WERI-Rb-1 (cell line): ENCODE measurements around the gene MEFV.
"Not testable (repeated sequence)": the region's sequence is repeated elsewhere in the genome, so short reads cannot be mapped to it uniquely, and the experiment has no call there.

Experiments used
- DNase-seq: peaks from one replicate; pipeline ENCODE4 v3.0.0-alpha.2; 2020
- H3K27ac ChIP-seq: fragments of 250-450 bp; sonication (Bioruptor Pico); 2 replicates; pipeline ENCODE4 v1.5.1; 2020; ENCODE audit warnings: mild to moderate bottlenecking, moderate library complexity
- H3K27me3 ChIP-seq: fragments of 250-450 bp; sonication (Bioruptor Pico); 2 replicates; pipeline ENCODE4 v1.5.1; 2021; ENCODE audit warnings: mild to moderate bottlenecking, low read depth, moderate library complexity; ENCODE audit not compliant: insufficient read depth, severe bottlenecking
- H3K36me3 ChIP-seq: fragments of 250-450 bp; sonication (Bioruptor Pico); 2 replicates; pipeline ENCODE4 v1.5.1; 2020; ENCODE audit warnings: mild to moderate bottlenecking, moderate library complexity
- H3K4me3 ChIP-seq: 2 replicates; pipeline ENCODE4 v1.5.1; 2011; ENCODE audit warnings: low read depth, mild to moderate bottlenecking, control low read depth, low read length
- H3K9me3 ChIP-seq: fragments of 250-450 bp; sonication (Bioruptor Pico); 2 replicates; pipeline ENCODE4 v1.5.1; 2021; ENCODE audit warnings: mild to moderate bottlenecking, moderate library complexity; ENCODE audit not compliant: severe bottlenecking
- CTCF ChIP-seq: IDR thresholded peaks from 2 replicates; pipeline ENCODE4 v1.5.1; 2011; ENCODE audit warnings: low read depth, mild to moderate bottlenecking, control low read depth, inconsistent platforms, low read length

Gene MEFV

DNA sequence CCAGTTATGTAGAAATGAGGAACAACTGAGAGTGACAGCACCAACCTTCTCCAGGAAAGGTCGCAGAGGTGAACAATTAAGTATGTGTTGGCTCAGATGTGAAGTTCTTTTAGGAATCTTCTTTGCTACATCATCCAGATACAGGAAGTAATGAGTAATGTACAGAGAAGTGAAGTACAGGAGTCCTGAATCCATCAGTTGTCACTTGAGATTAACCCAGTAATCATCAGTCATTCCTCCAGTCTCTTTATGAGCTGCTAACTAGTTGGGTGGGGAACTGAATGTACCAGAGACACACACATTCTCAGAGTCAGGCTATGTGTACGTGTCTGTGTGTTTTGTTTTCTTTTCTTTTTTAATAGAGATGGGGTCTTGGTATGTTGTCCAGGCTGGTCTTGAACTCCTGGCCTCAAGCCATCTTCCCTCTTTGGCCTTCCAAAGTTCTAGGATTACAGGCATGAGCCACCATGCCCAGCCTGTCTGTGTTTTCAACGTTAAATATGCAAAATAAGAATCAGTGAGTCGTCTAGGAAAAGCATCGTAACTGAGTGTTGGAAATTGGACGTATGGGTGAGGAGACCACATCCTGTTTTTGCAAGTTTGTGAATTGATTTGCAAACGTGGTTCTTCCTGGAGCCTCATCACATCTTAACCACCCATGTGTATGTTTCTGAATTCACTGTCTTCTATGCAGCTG is 41.4 kb downstream of the MEFV start:
- DNase-seq, result no peak
- Histone ChIP-seq H3K27ac (no peak overlapping the region), H3K27me3 (peaks cover 34% of the 10 kb centered on the region), H3K9me3 (peaks cover 2% of the 10 kb centered on the region), H3K4me3 (no peak overlapping the region), H3K36me3 (no peaks in the 10 kb centered on the region)
- TF ChIP-seq CTCF, result no peak

DNA sequence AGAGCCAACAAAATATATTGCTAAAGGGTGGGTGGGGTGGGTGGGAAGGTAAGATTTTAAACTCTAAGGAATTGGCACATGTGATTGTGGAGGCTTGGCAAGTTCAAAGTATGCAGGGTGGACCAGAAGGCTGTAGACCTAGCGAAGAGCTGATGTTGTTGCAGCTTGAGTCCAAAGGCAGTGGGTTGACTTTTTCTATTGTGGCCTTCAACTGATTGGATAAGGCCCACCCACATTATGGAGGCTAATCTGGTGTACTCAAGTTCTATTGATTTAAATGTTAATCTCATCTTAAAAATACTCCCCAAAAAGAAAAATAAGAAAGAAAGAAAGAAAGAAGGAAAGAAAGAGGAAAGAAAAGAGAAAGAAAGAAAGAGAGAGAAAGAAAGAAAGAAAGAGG is 43.9 kb downstream of the MEFV start:
- DNase-seq, result no peak
- Histone ChIP-seq H3K4me3 (no peak overlapping the region), H3K27me3 (peaks cover 34% of the 10 kb centered on the region), H3K27ac (no peak overlapping the region), H3K9me3 (peaks cover 2% of the 10 kb centered on the region), H3K36me3 (no peaks in the 10 kb centered on the region)
- no peak for TF ChIP-seq CTCF

DNA sequence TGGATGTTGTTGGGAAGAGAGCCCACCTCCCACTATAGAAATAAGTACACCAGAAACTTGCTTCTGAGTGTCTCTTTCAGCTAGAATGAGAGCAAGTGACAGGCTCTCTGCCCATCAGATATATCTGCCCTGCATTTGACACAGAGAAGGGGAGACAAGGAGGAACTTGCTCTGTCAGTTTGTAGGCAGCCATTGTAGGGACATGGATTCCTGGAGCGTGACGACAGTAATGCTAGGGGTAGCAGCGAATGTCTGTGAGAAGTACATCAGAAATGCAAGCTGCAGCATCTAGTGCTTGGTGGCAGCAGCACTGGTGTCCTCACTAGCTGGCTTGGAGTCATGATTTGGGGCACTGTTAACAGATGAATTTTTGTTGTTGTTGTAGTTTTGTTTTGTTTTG is 44.4 kb downstream of the MEFV start:
- H3K4me3 ChIP-seq, result no peak overlapping the region

DNA sequence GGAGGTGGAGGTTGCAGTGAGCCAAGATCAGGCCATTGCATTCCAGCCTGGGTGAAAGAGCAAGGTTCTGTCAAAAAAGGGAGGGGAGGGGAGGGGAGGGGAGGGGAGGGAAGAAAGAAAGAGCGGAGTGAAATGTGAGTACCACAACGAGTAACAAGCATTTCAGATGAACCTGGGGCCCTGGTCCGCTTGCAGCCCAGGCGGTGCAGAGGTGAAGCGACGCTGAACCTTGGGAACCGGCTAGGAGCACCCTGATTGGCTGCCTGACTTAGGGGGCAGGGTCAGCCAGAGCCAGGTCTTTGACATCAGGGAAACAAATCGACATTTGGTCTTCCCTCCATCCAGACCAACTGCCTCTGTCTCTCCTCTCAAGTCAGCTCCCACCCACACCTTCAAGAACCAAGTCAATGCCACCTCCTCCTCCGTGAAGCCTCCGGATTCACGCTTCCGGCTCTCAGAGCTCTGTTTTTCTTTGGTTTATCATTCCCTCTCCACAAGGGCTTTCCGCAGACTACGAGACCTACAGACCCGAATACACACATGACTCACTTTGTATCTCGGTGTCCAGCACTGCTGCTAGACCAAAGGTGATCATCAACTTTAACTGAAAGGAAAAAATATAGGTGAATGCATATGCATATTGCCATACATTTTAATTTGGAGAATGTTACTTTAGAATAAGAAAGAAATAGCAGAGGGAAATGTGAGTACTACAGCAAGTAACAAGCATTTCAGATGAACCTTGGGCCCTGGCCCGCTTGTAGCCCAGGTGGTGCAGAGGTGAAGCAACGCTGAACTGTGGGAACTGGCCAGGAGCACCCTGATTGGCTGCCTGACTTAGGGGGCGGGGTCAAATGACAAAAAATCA is 49.1 kb downstream of the MEFV start:
- H3K4me3 ChIP-seq, result no peak overlapping the region
- H3K9me3 ChIP-seq, result peaks cover 26% of the 10 kb centered on the region
- no peak overlapping the region for H3K27ac ChIP-seq
- DNase-seq, result no peak
- H3K36me3 ChIP-seq, result no peaks in the 10 kb centered on the region
- H3K27me3 ChIP-seq, result peaks cover 10% of the 10 kb centered on the region
- TF ChIP-seq CTCF, result no peak

More for the DNA sequence above, 44.4 kb downstream of the MEFV start:
- peaks cover 33% of the 10 kb centered on the region for H3K27me3 ChIP-seq
- no peaks in the 10 kb centered on the region for H3K36me3 ChIP-seq
- DNase-seq, result no peak
- H3K9me3 ChIP-seq, result peaks cover 2% of the 10 kb centered on the region
- no peak overlapping the region for H3K27ac ChIP-seq
- TF ChIP-seq CTCF, result no peak

DNA sequence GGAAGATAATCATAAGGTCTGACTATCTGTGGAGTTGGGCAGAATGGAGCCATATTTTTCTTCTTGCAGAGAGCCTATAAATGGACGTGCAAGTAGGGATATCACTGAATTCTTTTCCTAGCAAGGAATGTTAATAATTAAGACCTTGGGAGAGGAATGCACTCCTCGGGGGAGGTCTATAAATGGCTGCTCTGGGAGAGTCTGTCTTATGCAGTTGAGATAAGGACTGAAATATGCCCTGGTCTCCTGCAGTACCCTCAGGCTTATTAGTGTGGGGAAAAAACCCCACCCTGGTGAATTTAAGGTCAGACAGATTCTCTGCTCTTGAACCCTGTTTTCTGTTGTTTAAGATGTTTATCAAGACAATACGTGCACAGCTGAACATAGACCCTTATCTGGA is 50.5 kb downstream of the MEFV start:
- H3K27me3 ChIP-seq, DNase-seq, H3K4me3 ChIP-seq, H3K27ac ChIP-seq, H3K36me3 ChIP-seq: not testable (repeated sequence)
- peaks cover 26% of the 10 kb centered on the region for H3K9me3 ChIP-seq

GRCh38 chr16:3202903-3203539 is 53.4 kb downstream of the MEFV start:
- no peak for DNase-seq
- H3K4me3 ChIP-seq, result no peak overlapping the region
- no peaks in the 10 kb centered on the region for H3K36me3 ChIP-seq
- H3K27me3 ChIP-seq, result peaks cover 4% of the 10 kb centered on the region
- no peak overlapping the region for H3K27ac ChIP-seq
- peaks cover 24% of the 10 kb centered on the region for H3K9me3 ChIP-seq
- no peak for TF ChIP-seq CTCF
